Stimulated activated CD4-positive, alpha-beta T cell treated with anti-CD3 and anti-CD28 coated beads, Interleukin-1b, Interleukin-23, amount 100 ng/mL, for 4 hours (primary cell): ENCODE measurements around the gene SESN2.

Experiments
- DNase-seq, 2 donors: peaks; one replicate each; pipeline ENCODE4 v3.0.0-alpha.2; 2020; ENCODE audit warnings: low read depth in 2 of 2

The SESN2 gene

DNA sequence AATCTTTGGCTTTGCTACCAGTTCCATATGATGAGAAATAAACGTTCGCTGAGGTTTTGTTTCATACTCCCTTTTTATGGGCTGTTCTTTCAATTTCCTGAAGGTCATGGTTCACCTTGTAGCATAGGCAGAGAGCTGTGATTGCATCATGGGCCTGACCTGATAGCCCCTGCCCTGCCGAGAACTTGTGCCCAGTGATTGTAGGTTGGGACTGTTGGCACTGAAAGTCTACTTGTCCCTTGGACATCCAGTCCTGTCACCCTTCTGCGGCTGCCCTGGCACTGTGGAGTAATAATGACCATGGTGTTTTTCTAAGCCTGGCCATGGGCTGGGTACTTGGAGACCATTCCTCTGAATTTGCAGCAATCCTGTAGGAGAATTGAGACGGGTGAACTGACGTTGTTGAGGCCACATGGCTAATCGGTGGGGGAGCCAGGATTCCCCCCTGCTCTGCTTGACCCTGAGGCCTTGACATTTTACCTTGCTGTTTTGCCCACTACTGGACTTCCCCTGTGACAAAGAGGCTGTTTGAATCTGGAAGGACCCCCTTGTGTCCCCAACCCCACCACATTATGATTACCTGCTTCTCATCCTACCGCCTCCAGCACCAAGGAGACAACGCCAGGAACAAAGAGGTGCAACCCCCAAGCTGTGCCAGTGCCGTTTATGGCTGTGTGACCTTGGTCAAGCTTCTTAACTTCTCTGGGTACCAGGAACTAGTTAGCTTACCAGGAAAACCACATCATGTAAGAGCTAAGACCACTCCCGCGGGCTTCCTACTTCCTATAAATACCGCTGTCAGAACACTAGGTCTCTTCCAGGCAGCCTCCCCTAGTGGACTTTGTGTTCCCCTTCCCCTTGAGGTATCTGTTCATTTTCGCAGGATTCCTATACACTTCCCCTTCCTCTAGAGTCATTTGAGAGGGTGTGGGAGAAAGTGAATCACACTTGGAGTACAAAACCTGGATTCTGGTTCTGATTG is 23.4 kb downstream of the SESN2 start:
- DNase-seq, result no peak

DNA sequence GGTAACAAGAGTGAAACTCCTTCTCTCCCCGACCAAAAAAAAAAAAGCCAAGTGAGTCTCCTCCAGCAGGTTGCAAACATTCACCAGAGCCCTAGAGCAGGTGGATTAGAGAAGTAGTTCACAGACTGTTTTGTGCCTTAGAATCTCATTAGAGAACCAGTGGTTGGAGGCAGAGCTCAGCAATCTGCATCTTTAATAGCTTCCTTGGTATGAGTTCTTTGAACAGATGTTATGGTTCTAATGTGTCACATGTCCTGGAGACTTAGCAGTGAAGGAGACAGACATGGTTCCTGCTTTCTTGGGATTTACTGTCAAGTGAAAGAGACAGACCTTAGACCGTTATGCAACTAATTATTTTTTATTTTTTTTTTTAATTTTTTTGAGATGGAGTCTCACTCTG is 26.8 kb downstream of the SESN2 start:
- DNase-seq, result no peak

DNA sequence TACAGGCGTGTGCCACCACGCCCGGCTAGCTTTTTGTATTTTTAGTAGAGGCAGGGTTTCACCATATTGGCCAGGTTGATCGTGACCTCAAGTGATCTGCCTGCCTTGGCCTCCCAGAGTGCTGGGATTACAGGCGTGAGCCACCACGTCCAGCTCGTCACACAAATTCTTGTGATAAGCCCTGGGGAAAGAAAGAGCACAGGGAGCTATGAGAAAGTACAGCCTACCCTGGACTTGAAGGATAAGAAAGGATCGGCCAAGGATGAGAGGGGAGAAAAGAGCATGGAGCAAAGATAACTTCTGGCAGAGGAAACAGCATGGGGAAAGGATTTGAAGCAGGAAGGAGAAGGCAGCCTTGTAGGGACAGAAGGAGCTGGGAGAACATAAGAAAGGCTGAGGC is 29.2 kb downstream of the SESN2 start:
- DNase-seq, result no peak

DNA sequence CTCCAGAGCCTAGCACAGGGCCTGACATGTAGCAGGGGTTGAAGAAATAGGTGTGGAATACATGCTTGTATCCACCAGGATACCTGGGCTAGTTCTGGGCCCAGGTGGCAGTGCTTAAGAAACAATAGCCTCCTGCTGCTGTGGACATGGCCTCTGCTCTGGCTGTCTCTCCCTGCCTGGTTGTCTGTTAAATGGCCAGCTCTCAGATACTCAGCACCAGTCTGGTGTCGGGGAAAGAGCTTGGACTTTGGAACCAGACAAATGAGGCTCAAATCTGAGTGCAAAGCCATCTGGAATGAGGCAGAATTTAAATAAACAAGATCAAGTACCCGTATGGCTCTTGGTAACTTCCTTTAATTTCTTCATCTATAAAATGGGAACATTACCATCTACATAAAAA is 31.5 kb downstream of the SESN2 start:
- DNase-seq, result no peak

DNA sequence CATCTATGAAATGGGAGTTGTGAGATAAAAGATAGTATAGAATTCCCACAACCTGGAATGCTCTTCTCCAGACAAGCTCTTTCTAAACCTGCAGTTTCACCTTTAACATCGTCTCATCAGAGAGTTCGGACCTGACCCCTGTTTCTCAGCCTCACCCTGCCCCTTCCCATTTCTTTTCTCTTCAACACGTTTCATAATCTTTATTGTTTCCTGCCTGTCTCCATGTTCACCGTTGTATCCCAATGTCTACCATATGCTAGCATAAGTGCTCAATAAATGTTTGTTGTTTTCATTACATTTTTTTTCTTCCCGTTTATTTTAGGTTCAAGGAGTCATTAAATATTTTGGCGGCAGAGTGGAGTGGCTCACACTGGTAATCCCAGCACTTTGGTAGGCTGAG is 32.4 kb downstream of the SESN2 start:
- no peak for DNase-seq

DNA sequence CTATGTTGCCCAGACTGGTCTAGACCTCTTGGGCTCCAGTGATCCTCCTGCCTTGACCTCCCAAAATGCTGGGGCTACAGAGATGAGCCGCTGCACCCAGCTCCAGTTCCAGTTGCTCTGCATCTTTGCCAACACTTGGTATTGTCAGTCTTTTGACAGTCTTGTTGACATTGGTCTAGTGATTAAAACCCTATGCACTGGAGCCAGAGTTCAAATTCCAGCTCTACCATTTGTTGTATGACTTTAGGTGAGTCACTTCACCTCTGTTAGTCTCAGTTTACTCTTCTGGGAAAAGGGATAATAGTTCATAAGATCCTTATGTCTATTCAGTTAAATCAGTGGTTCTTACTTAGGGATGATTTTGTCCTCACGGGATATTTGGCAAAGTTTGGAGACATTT is 36.6 kb downstream of the SESN2 start:
- DNase-seq, result no peak

DNA sequence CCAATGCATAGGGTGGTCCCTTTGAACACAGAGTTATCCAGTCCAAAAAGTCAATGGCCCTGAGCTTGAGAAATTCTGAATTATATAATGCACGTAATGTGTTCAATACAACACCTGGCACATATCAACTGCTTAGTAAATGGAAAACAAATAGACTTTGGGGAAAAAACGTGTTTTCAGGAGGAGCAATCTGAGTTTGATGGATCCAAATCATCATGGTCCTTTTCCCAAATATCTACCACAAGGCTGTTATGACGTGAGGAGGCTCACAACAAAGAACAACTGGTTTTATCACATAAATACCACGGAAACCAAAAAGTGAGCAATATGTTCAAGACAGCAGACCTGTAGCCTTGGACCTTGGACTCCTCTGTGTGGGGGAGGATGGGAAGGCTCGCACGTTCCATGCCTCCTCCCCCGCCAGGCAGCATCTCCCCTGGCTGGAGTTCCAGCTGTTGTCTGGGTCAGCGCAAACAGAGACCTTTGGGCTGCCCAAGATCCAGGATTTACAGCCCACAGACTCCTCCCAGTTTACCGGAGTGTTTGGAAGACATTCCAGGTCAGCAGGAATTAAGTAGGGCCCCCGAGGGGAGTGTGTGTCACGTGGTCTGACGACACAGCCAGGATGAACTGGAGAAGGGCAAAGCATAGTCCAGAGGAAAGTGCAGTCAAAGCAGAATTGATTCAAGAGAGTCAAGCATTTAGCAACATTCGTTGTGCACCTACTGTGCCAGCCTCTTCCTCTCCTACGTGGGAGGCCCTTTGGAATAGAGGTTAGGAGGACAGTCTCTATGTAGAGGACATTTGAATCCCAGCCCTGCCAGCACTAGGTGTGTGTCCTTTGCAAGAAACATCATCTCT is 37.3 kb downstream of the SESN2 start:
- no peak for DNase-seq

DNA sequence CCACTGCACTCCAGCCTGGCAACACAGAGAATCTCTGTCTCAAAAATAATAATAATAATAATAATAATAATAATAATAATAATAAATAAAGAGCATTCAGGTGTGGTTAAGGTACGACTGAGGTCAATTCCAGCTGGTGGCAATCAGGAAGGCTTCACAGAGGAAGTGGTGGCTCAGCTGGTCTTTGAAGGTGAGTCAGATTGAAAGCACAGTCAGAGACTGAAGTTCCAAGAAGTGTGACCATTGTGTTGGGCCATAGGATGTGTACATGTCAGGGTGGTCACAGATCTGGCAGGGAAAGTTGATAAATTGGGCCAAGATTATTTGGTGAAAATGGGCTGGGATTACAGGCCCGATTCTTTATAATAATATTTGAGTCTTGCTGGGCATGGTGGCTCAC is 38.5 kb downstream of the SESN2 start:
- no peak for DNase-seq

DNA sequence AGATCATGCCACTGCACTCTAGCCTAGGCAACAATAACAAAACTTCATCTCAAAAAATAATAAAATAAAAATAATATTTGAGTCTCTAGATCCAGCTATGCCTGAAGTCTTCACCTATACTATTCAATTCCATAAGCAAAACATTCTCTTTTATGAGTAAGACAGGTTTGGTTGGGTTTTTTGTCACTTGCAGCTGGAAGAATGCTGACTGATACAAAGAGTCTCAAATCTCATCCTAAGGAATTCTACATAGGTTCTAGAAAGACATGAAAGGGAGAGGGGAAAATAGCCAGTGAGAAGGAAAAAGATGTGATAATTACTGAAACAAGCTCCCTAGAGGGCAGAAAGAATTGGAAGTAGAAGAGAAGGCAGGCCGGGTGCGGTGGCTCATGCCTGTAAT is 39.1 kb downstream of the SESN2 start:
- no peak for DNase-seq

DNA sequence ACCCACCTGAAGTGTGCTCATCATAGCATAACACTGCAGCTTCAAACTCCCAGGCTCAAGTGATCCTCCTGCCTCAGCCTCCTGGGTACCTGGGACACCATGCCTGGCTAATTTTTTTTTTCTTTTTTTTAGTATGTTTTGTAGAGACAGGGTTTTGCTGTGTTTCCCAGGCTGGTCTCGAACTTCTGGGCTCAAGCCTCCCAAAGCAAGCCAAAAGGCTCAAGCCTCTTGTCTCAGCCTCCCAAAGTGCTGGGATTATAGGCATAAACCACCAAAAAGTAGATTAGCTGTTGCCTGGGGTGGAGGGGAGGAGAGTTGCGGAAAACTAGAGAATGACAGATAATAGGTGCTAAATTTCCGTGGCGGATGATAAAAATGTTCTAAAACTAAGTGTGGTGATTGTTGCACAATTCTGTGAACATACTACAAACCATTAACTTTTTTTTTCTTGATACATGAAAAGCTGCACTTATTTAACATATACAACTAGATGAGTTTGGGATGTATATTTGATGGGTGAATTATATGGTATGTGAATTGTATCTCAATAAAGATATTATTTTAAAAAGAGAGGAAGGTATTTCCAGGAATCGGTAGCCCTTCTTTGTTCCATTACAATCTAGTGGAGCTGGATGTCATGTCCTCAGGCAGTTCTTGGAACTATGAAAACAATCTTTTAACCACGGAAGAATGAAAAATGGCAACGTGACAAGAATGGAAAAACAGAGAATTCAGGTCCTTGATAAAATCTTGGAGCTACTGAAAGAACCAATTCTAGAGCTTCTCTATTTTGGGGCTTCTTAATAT is 42.3 kb downstream of the SESN2 start:
- DNase-seq, result no peak

DNA sequence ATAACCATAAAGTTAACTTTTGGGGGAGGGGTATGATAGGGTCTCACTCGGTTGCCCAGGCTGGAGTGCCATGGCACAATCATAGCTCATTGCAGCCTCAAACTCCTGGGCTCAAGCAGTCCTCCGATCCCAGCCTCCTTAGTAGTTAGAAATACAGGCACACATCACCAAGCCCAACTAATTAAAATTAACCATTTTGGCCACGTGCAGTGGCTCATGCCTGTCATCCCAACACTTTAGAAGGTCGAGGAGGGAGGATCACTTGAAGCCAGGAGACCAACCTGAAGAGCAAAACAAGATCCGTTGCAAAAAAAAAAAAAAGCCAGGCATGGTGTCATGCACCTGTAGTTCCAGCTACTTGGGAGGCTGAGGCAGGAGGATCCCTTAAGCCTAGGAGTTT is 42.9 kb downstream of the SESN2 start:
- DNase-seq, result no peak

DNA sequence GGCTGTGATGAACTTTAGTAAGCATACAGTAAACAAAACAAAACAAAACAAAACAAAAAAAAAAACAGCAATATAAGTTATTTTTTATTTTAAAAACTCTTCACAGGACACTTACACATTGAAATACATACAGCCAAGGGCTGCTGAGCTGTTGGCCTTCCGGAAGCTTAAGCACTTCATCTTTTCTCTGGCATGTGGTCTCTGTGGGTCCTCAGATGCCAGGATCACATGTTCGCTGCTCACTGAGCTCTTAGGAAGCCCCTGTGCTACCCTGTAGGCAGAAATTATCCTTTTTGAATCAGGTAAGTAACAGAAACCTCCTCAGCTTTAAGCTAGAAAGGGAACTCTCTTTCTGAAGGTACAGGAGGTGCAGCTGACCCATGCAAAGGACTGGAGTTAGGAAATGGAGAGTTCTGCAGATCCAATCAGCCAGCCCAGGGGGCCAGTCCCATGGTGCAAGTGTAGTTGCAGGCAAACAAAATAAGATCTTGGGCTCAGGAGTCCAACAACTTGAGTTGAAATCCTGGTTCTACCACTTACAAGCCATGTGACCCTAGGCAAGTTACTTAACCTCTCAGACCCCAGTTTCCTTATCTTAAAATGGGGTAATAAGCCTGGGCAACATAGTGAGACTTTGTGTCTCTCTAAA is 47.1 kb downstream of the SESN2 start:
- DNase-seq, result no peak

DNA sequence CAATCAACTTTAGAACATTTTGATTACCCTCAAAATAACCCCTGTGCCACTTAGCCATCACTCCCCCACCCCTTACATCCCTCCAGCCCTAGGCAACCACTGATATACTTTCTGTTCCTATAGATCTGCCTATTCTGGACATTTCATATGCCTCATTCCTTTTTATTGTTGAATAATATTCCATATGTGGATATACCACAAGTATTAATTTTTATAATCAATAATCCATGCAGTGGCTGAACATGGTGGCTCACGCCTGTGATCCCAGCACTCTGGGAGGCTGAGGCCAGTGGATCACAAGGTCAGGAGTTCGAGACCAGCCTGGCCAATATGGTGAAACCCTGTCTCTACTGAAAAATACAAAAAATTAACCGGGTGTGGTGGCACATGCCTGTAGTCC is 49.4 kb downstream of the SESN2 start:
- DNase-seq, result no peak

DNA sequence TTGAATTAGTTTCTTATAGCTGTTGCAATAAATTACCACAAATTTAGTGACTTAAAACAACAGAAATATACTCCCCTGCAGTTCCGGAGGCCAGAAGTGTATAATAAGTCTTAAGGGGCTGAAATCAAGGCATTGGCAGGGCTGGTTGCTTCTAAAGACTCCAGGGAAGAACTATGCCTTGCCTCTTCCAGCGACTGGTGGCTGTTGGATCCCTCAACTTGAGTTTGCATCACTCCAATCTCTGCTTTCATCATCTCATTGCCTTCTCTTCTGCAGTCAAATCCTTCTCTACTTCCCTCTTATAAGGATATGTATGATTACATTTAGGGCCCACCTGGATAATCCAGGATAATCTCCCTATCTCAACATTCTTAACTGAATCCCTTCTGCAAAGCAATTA is 50.4 kb downstream of the SESN2 start:
- DNase-seq, result no peak

DNA sequence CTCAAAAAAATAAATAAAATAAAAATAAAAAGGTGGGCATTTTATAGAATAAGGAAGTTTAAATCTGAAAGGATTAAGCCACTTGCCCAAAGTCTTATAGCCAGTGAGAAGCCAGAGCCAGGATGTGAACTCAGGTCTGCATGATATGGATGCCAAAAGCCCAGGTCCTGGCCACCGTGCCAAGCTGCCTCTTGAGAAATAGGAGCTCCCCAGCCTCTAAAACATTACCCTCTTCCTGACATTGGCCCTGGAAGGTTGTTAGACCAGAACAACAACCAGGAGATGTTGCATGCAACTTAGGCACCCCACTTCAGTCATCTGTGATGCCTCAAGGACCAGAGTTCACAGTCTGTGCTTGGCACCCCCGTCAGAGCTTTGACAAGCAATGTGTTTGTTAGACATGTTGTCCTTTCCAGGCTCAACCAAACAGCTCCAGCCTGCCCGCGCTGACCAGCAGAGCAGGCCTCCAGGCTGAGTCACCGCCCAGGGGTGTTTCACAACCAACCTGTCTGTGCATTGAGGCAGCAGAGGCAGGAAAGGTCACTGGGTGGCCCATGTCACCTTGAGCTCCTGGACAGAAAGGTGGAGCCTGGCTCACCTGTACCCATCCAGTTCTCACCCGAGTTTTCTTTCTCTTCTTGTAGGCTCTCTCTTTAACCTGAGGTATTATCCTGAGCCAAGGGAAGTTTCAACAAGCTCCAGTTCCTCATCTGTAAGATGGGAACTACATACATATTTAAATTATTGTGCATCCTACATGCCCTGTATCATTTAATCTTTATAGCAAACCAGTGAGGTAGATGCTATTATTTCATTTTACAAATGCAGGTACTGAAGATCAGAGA is 54.6 kb downstream of the SESN2 start:
- no peak for DNase-seq

DNA sequence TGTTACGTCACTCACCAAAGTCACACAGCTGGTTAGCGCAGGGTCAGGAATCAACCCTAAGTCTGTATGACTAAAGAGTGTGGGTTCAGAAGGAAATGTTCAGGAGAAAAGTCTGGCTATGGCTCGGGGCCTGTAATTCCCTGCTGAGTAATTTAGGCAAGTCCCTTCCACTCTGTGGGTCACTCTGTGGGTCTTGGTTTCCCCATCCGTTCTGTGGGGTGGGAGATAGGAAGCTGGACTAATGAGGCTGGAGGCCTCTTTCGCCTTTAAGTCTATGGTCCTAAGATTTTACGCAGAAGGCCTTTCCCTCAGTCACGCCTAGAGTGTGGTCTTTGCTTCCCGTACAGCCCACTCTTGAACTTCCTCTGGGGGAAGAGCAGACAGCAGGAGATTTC is 55.2 kb downstream of the SESN2 start:
- no peak for DNase-seq

DNA sequence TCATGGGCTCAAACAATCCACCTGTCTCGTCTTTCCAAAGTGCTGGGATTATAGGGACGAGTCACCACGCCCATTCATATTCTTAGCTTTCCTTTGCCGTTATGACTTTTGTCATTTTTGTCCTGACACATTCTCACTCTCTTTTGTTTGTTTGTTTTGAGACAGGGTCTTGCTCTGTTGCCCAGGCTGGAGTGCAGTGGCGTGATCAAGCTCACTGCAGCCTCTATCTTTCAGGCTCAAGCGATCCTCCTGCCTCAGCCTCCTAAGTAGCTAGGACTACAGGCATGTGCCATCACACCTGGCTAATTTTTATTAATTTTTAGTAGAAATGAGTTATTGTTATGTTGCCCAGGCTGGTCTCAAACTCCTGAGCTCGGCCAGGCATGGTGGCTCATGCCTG is 57.7 kb downstream of the SESN2 start:
- DNase-seq, result no peak

DNA sequence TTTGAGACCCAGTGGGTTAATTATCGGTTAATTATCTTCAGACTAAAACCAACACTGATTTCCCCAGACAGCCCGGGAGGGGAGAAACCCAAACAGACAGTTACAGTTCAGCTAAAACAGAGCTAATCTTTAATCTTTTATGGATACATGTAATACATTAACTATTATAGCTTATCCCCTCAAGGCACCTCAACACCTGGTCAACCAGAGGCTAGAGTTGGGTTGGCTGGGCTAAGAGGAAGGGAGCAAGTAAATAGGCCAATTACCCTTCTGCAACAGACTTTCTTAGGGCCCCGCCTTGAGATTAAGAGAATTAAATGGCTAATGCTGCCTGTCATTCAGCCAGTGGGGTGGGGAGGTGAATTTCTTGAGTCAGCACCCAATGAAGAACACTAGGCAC is 62.9 kb downstream of the SESN2 start:
- no peak for DNase-seq

DNA sequence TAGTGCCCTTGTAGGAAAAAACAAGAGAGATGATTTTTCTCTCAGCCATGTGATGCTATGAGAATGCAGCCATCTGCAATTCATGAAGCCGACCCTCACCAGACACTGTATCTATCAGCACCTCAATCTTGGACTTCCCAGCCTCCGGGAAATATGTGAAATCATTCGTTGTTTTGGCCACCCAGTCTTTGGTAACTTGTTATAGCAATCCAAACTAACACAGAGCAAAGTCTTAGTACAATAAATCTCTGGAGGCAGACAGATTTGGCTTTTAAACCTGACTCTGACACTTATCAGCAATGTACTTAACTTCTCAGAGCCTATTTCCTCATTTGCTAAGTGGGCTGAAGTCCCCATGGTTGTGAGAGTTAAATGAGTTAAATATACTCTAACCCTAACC is 64.4 kb downstream of the SESN2 start:
- DNase-seq, result no peak

DNA sequence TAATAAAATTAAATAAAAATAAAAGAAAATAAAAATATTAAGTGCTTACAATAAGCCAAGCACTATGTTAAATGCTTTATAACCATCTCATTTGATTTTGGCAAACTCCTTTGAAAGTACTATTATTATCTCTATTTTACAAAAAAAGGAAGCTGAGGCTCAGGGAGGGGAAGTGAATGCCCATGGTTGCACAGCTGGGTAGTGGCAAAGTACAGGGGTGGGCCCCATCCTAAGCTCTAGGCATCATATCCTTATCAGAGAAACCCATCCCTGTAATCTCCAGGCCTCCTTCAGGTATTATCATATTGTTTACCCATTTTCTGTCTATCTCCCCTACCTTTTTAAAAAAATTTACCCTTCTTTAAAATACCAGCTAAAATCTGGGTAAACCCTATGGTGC is 67.2 kb downstream of the SESN2 start:
- no peak for DNase-seq

DNA sequence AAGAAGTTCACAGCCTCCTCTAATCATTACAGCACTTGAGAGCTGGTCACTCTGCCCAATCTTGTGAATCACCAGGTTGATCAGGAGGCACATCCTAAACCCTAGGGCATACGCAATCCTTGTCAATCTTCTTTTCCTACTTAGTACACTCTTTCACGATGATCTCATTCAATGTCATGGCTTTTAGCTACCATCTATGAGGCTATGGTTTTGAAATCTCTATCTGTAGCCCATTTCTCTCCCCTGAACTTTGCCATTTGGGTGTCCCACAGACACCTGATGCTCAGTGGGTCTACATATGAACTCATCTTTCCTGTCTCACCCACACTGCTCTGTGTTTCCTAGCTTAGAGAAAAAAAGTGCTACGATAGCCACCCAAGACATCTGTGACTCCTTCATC is 67.7 kb downstream of the SESN2 start:
- DNase-seq, result no peak
